Stimulated activated CD4-positive, alpha-beta T cell treated with anti-CD3 and anti-CD28 coated beads, Interleukin-1b, Interleukin-23, amount 100 ng/mL, for 24 hours (primary cell): ENCODE results near the gene C2CD4D.
"Not testable (repeated sequence)": the region's sequence is repeated elsewhere in the genome, so short reads cannot be mapped to it uniquely, and the experiment has no call there.

Experiments
- DNase-seq, 4 experiments: peaks; one replicate each; pipeline ENCODE4 v3.0.0-alpha.2; 2020; ENCODE audit warnings: low read depth in 4 of 4, low spot score in 1 of 4

Gene C2CD4D

GRCh38 chr1:151858886-151859665 lies 19.5 kb upstream of the C2CD4D start:
- DNase-seq: no peak

DNA sequence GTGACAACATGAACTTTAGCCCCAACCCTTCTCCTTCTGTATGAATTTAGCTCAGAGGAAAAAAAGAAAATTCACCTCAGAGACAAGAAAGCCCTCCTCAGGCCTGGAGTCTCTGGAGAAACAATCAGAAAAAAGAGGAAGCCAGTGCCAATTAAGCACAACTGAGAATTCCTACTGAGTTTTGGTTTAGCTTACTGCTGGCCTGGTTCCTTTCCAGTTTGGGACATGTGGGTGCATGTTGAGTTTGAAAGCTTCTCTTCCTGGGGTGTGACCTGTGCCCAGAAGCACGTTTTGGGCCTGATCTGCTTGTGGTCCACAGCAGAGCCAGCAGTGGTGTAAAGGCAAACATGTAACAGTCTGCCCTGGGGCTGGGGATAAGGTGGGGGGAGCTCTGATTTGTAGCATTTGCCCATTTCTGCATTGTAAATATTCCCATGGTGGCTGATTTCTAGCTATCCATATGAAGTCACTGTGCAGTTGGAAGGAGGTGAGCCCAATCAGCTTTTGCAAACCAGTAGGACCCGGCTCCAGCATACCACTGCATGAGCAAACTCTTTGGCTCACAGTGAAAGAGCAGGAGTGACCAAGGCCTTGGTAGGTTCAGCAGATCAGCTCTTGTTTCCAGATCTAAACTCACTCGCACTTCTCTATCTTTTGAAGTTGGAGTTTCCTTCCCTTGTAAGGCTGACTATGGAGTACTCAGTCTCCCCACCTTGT lies 18.6 kb upstream of the C2CD4D start:
- DNase-seq: no peak

DNA sequence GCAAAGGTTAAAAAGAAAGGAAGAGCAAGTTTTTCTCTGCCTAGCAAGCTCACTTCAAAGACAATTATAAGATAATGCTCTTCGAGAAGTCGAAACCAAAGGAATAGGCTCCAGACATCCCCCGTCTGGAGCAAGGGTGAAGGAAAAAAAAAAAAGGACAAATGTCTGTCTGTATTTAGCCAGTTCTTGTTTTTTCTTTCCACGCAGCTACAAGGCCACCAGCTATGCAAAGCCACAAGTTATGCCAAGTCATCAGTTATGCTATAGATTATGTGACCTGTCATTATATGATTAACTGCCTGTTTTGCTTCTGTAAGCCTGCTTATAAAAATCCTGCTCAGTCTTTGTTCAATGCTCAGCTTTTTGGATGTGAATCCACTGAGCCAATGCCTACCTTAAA lies 16.3 kb upstream of the C2CD4D start:
- no peak for DNase-seq

DNA sequence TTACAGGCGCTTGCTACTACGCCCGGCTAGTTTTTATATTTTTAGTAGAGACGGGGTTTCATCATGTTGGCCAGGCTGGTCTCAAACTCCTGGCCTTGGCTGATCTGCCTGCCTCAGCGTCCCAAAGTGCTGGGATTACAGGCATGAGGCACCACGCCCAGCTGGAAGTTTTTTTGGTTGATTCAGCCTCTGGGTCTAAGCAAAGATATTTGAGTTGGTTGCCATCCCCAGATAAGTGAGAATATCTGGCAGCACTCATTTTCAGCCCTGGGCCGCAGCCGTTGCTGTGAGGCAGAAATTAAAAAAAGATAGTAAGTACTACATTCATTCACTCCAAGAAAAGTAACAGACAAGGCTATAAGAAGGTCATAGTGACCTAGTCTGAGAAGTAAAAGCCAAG lies 15.9 kb upstream of the C2CD4D start:
- DNase-seq: not testable (repeated sequence)

- DNase-seq: no peak
These were observed 15.0 kb upstream of the C2CD4D start for GRCh38 chr1:151854658-151855057.

DNA sequence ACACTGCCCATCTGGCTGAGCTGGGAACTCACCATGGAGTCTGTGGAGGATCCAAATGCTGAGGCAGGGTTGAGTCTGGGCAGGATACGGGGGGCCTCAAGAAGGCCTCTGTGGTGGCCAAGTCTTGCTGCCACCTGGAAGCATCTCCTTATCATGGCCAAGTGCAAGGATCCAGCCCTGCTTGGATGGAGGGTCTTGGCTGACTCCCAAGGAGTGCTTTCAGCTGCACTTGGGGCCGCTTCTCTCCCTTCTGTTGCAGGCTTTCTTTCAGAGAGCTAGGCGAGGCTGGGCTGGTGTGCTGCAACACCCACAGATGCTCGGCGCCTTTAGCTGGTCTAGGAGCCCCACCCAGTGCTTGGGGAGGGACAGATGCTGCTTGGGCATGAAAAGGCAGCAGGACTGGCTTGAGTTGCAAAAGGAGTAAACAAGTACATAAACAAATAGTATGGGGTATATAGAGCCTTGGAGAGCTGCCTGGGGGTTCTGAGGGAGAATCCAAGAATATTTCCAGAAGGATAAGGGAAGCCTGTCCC lies 13.9 kb upstream of the C2CD4D start, which contains the start of gene THEM5:
TSS of gene THEM5 (minus strand) at position 302 of the 533 bp plus-strand sequence. CDS start at position 155, 147 bp downstream.
- DNase-seq: no peak

DNA sequence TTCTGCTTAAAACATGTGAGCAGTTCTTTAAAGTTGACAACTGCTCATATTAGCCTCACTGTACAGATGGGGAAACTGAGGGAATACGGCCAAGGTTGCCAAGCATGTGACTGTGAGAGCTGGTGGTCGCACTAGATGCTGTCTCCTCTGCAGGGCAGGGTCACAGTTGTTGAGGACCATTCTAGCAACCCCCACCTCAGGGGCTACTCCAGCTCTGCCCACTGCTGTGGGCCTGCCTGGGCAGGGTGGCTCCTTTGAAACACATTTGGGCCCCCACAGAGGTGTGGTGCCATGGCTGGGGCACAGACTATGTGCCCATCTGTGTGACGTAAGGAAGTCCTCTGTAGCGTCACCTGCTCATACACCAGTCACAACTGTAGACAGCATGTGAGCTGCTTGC lies 13.1 kb upstream of the C2CD4D start:
- no peak for DNase-seq

- DNase-seq: no peak
These were observed 12.3 kb upstream of the C2CD4D start for GRCh38 chr1:151851886-151852285.

DNA sequence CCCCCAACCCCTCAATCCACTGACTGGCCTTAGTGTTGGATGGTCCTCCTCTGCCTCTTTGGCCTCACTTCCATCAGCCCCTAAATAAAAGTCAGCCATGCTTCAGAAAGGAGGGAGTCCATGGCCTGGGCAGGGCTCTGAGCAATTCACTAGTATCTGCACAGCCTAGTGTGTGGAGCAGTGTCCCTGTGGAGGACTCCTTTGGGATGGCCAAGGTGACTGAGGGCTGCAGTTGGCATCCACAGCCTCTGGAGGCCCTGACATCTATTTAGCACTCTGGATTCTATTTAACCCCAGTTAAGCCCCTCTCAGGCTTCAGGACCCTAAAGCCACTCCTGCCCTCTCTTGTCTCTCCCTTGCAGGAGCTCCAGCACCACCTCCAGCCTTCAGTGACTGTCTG lies 10.3 kb upstream of the C2CD4D start:
- no peak for DNase-seq

DNA sequence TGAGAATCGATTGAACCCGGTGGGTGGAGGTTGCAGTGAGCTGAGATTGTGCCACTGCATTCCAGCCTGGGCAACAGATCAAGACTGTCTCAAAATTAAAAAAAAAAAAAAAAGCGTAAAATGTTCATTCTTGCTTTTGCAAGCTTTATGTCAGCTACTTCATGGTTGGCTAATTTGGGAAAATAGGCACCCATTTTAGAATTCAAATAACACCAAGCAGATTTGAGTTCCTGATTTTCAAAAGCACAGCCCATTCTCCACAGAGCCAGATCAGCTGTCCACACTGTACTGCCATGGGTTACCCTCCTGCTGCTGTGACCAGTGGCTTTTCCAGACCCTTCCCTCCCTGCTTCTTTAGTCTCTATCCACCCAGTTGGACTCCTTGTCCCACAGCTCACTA lies 9.5 kb upstream of the C2CD4D start:
- no peak for DNase-seq

DNA sequence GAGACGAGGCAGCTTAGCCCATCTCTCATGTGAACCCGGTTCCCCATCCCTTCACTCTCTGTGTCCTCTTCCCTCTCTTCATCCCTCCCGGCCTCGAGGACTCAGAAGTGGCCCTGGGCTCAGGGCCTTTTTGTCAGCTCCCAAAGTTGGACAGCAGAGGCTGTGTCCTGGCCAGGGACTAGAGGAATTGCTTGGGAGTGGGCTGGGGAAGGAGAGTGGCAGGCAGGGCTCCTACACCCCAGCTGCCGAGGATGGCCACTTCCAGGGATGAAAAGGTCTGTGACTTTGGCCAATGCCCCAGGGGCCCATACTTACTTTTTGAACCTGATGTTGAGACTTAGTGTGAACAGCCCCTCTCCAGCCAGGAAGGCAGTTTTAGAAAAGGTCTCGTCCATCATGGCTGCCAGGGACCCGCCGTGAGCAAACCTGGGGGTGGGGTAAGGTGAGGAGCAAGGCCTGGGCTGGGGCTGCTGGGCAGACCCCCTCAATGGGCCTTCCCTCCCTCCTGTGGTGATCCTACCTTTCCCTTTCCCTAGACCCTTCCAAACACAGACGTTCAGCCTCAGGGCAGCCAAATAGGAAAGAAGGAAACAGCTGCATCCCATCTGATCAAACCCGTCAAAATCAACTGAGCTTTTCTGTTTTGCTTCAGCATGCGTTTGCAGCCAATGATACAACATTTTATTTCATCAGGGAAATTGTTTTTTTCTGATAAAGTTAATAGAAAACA lies 8.4 kb upstream of the C2CD4D start:
- DNase-seq: no peak

DNA sequence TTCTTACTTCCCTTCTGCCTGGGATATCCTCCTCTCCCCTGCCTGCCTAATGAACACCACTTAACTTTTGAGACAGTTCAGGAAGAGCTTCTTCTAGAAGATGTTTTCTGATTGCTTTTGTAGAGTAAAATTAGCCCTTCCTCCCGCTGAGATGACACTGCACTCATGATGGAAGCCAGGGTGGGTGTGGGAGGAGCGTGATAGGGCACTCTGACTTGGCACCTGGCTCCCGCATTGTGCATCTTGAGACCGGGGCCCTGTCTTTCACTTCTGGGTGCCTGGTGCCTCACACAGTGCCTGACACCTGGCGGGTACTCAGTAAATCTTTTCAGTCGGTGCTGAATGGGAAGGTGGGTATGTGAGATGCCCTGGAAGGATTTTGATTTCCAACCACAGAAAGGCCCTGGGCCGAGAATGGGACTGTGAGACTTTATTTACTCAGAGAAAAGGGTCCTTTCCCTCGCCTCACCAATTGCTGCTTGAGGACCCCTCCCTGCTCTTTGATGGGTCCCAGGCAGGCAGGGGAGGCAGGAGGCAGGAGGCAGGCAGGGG lies 7.1 kb upstream of the C2CD4D start:
- DNase-seq: no peak

- DNase-seq: no peak
These were observed 6.5 kb upstream of the C2CD4D start for GRCh38 chr1:151846062-151846568.

- DNase-seq: no peak
These were observed 3.8 kb upstream of the C2CD4D start for GRCh38 chr1:151843398-151843797.

DNA sequence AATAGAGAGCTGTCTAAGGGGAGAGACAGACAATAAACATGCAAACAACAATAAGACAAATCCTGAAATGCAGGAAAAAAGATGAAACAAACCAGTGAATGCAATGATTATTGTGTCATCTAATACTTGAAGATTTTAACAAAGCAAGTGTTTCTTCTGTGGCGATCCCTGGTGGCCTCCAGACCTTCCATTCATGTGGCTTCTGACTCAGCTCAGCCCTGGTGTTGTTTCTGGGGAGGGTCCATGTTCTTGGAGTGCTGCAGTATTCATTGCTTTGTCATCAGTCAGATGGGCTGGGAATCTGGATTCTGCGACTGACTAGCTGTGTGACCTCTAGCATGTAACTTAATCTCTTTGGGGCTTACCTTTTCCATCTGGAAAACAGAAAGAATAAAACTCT lies 1.5 kb upstream of the C2CD4D start:
- no peak for DNase-seq

- DNase-seq: no peak
These were observed 801 bp upstream of the C2CD4D start for GRCh38 chr1:151840421-151840820.

DNA sequence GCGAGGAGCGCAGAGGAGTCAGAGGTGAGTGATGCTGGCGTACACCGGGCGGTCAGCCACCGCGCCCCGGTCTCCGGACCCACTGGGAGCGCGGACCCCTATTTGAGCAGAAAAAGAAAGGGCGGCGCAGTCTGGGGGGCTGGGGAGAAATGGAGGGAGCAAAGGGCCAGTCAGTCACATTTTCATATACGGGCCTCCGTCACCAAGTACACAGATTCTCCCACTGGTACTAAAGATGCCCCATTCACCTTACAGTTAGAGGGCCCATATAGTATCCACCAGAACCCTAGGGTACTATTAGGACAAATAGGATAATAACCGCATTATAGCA lies 573 bp downstream of the C2CD4D start:
- no peak for DNase-seq

GRCh38 chr1:151838222-151839081 lies 1.2 kb downstream of the C2CD4D start:
- no peak for DNase-seq

DNA sequence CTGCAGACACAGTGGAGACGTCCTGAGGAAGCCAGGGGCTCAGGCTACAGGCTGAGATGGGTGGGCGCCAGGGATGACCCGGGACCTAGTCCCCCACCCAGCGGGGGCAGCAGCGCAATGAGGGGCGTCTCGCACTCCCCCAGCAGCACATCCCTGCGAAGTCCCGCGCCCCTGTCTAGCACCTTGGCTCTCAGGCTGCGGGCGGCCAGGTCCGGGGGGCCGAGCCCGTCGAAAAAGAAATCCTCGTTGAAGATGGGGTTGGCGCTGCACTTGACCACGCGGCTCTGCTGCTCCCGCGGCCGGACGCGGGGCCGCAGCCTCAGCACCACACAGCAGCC lies 1.8 kb downstream of the C2CD4D start:
- no peak for DNase-seq

- DNase-seq: no peak
These were observed 2.4 kb downstream of the C2CD4D start for GRCh38 chr1:151837197-151837596.
